NCI-H82 treated with DMSO at 0.1 percent for 48 hours (cell line): ENCODE measurements around the gene C1QTNF3.
"Not testable (repeated sequence)": the region's sequence is repeated elsewhere in the genome, so short reads cannot be mapped to it uniquely, and the experiment has no call there.

Source experiments
- DNase-seq: peaks from one replicate; lab custom pipeline; 2025; ENCODE audit not compliant: unreplicated experiment; lab: John Stamatoyannopoulos, UW

The C1QTNF3 gene

DNA sequence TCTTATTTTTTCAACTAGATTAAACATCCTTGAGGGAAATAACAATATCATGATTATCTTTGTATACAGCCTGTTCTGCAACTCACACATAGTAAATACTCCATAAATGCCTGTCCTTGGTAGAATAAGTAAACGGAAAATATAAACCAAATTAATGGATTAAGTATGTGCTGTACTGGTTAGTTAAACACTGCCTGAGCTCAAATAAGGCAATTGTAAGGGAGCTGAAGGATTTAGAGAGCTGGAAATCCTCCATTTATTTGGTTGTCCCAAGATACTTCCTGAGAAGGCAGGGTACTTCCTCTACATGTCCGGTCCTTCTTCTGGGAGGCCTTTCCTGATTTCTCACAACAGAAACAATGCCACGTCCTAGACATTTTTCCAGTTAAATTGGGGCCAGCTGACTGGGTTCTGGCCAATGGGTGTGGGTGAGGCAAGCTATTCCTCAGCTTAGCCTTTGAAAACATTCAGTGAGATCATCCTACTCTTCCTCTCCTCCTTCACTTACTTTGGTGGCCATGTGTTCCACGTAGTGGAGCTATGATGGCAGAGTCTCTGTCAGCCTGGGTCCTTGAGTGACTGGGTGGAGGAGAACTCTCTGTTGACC, 8.5 kb upstream of the C1QTNF3 start:
- DNase-seq = no peak

DNA sequence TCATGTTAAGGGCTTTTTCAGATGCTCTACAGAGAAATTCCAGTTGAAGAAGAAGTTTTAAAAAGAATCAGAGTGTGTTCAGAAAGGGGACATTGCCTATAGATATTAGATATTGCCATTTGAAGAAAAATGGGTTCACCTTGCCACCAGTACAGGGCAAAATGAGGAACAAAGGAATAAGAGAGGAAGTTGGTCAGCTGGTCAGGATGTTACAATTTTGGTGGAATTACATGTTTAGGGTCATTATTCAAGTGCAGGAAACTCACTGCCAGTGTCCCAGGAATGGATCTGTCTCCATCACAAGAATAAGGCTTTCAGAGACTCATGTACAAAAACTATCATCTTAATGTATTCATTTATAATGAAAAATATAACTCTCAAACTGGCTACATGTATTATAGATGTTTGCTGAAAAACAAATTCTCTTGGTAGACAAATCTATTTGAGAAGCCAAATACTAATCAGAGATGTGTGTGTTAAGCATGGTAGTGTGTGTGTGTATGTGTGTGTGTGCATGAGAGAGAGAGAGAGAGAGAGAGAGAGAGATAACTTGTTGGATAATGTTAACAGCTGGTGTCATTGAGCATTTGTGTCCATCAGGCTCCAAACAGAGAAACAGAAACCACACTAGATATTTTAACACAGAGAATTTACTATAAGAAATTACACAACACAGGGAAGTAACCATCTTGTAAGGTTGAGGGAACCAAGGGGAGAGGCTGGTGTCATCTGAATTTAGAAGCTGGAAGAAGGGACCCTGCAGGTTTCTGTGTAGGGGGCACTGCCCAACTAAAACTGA, 5.0 kb upstream of the C1QTNF3 start:
- no peak for DNase-seq

DNA sequence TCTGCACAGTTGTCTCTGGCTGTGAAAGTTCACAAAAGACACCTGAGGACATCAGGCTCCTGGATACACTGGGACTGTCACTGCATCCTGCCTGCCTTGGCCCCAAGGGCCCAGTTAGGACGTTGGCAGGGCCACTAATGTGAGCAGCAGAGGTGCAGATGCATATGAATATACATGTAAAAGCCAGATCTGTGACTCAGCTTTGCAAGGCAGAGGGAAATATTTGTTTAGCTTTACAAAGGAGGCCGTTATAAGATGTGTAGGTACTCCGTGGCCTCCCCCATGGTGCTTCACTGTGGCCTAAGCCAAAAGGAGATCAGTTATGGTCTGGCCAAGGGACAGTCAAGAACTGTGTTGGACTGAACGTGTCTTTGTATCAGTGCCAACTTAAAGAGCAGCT, 4.1 kb upstream of the C1QTNF3 start:
- DNase-seq = no peak

DNA sequence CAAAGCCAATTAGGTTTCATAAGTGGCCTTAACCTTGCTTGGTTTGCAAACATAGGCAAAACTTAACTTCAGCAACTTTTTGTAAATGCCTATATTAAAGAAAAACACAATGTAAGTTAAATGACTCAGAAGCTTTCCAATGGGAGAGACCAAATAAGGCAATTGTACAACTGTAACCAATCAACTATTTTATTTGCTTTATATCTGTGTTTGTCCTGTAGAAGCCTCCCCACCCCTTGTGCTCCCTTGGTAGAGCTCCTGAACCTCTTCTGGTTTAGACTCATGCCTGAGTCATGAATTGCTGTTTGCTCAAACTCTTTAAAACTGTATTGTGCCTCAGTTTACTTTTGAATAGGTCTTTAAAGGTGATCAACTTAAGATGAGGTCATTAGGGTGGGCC, 3.0 kb upstream of the C1QTNF3 start:
- DNase-seq = no peak

DNA sequence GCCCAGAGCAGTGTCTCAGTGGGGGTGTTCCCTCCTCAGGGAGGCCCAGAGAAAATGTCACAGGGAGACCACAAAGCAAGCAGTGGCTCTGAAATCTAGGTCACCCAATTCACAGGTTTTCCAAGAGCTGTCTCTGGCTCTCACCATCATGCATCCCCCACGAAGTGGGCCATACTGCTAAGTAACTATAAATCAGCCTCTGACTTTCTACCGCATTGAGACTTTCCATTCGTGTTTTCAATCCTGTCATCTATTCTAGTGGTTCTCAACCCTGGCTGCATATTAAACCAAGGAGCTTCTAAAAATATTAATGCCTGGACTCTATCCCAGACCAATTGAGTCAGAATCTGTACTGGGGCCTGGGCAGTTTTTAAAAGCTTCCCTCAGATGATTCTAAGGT, 2.0 kb upstream of the C1QTNF3 start:
- DNase-seq = no peak

DNA sequence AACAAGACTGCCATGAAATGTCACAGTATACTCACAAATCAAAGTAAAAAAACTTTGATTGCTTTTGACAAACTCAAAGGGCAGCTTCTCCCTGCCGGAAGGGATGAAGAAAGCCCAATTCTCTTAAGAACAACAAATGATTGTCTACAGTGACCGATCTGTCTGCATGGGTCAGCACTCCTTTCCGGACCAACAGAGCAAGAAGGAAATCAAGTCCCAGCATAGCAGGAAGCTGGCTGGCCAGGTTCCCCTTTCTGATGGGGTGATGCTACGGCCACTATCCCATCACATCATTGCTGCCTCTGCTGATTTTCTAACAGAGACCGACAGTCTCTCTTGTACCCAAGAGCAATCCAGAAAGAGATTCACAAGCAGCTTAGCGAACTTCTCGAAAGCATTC, 692 bp downstream of the C1QTNF3 start:
- DNase-seq = no peak

DNA sequence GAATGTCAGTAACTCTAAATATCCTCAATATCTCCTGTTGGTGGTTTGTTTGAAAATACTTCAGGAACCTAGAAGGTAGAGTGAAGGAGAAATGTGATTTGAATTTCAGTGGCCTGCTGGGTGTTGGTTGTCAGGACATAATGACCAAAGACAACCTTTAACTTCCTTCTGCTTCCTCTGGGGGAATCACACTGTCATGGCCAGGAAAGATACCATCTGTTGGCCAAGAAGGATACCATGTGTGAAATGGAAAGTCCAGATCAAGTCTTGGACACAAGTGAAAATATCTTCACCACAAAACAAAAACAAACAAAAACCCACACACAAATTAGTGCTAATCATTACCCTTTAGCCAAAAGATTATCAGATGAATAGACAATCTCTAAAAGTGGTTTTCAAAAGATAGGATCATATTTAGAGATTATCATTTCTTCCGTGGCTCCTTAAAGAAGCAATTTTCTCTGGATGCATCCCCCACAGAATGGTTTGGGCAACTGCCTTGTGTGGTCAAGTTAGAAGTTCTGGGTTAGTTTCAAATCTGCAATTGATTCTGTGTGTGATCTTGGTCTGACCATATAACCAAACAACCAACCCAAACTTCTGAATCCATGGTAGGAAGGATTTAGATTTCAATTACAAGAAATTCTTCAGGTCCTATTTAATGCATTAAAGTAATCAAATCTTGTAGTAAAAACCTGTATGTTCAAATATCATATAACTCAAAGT, 1.6 kb downstream of the C1QTNF3 start:
- no peak for DNase-seq

DNA sequence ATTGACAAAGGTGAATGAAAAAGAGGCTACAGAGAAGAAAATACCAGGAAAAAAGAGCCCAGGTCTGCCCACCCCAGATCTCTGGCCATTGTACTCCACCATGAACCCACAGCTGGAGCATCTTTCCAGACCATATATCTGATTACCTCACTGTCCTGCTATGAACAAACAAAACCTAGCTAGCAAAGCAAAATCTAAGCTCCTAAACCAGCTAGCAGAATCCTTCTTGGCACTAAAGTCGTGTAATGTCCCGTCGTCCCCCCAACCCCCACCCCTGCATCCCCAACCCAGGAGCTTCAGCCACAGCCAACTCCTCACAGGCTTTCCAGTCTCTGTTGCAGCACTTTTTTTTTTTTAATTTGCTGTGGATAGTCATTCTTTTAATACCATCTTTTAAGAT, 2.5 kb downstream of the C1QTNF3 start:
- no peak for DNase-seq

DNA sequence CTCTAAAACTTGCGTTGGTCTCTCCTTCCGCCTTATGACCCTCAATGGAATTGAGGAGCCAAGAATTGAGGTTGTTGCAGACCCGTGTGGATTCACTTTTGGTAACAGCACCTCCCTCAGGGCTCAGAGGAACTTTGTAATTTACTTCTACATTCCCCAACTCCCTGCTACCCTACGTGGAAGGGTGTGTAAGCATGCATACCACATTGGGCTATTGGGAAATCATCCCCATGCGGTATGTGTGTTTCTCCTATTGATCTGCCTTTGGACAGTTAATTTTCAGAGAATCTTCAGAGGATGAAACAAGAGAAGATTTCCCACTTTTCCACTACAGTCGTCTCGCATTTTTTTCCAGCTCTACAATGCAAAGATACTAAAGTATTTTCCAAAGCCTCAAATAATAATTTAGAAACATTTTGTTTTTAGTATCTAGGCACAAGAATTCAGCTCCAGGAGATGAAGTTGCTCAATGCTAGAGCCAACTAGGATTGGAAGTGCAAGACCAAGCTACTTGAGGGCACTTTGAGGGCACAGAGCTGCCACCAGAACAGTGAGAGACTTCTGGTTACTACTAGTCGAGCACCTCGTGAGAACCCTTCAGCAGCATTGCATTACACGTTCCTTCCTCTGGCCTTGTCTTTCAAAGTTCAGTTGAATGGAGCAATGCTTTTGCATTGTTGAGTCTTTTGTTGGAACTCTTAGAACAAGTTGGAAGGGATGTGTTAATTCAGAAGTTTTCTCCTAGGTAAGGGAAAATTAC, 3.4 kb downstream of the C1QTNF3 start:
- no peak for DNase-seq

DNA sequence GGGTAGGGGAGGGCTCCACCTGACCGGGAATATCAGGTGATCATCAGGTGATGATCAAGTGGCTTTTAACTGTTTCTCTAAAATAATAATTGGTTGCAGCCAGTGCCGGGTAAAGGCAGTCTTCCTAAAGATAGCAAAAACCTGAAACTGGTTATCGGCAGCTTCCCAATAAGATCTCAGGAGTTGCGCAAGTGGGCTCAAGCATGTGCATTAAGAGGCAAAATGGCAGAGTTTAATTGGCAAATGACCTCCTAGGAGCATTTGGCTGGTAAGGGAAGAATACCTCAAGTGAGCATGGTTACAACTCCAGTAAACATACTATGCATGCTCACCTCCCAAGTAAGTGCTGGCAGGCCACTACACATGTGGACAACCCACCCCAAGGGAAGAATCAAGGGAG, 4.2 kb downstream of the C1QTNF3 start:
- DNase-seq = no peak

DNA sequence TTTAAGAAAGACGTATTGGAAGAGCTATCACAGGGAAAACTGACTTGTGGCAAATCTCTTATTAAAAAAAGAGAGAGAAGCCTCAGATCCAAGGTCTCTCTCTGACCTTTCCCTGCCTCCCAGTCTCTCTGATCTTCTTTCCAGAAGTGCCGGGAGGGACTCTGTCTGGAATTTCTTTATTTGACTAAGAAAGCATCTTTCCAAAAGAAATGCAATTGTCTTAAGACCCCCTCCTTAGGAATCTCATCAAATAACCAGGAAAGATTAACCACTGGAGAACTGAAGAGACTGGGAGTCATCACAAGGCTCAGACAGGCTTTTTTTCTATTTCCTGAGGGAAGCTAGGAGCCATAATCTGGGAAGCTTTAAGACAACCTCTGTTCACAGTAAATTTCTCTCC, 4.6 kb downstream of the C1QTNF3 start:
- no peak for DNase-seq

DNA sequence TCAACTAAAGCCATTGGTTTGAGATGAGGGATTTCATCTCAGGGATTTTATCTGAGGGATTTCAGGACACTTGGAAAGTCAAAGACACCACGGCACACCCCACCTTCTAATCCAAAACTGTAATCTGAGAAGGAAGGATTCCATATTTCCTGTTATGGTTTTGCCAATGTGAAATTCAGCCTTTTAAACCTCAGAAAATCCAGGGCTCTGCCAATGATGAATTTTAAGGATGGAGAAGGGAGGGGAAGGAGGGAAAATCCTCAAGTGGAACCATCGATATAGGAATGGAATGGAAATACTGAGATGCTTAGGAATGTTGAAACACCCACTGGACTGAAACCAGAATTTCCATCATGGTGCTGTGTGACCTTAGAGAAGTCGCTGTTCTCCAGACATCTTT, 5.3 kb downstream of the C1QTNF3 start:
- no peak for DNase-seq

DNA sequence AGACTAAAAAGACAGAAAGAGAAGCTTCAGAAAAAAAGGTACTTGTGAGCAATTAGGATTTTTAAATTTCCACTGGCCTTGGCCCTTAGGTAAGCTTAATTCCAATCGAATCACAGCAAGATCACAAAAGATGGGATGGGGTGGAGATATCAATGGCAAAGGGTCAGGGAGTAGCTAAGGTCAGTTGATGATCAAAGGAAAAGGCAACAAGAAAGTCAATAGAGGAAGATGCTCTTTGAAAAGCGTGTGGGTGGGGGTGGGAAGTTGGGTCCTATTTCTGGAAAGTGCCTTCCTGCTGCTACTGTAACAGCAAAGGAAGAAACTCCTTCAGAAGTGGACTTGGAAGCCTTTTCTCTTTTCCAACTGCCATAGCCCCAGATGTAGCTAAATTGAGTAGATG, 7.3 kb downstream of the C1QTNF3 start:
- DNase-seq = no peak

DNA sequence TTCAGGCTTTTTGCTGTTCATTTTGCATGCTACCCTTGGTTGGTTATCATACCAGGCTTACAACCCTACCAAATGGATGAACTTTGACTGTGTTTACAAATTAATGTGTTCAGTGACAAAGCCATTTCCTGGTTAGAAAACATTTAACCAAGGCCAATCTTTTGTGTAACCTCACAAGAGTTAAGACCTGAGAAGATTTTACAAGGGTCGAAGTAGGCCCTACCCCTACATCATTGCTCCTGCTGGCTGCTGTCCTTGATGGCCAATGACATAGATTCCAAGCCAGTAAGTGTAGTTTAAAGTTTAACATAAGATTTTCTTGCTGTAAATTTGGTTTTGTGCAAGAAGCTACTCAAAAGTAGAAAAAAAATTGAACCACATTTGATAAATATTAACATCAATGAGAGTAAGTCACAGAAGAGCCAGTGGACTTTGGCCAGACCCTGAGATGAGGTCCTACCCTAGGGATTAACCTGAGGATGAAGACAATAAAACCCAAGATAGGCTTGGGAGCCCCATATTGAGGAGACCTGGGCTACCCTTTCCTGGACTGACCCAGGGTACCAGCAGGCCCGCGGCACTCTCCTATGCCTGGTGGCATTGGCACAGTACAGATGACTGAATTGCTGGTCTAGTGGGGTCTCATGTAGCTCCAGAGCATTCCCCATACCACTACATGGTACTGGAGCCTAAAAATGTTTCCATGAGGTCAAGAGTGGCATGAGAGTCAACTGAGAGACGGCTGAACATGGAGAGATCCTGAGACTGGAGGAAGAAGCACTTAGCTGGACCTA, 8.3 kb downstream of the C1QTNF3 start:
- no peak for DNase-seq

DNA sequence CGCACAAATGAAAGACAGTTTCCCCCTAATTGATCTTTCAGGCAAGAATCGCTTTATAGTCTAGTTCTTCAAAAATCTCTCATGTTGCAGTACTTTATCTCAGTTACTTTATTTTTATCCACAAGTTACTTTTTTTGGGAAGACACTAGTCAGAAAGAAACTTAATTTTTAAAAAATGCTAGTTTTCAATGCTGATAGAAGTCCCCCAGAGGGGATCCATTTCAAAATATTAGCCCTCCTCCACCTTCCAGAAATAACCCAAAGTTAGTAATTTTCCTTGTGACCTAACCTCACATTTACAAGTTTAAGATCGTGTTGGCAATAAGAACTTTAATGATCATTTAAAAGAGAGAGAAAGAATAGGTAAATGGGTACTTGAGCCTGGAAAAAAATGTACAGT, 11.0 kb downstream of the C1QTNF3 start:
- DNase-seq = no peak

DNA sequence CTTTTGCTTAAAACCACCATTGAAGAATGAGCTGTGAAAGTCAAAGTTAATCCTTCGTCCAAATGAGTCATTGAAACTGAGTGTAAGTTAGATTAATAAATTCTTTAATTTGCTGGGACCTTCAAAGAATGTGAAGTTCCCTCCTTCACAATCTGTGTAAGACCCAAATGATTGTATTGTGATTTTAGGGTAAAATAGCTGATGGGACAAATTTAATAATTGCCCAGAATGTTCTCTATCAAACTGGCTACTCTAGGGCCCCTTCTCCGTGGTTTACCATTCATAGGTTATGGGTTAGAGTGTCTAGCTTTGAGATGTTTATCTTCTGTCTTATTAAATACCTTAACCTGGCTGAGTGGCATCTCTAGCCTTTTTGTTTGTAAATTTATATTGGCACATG, 11.9 kb downstream of the C1QTNF3 start:
- no peak for DNase-seq

DNA sequence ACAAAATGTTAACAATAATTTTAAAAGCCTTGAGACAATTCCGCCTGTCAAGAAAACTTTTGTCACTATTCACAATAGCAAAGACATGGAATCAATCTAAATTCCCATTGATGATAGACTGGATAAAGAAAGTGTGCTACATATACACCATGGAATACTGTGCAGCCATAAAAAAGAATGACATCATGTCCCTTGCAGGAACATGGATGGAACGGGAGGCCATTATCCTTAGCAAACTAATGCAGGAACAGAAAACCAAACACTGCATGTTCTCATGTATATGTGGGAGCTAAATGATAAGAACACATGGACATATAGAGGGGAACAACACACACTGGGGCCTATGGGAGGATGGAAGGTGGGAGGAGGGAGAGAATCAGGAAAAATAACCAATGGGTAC, 12.4 kb downstream of the C1QTNF3 start:
- not testable (repeated sequence) for DNase-seq

DNA sequence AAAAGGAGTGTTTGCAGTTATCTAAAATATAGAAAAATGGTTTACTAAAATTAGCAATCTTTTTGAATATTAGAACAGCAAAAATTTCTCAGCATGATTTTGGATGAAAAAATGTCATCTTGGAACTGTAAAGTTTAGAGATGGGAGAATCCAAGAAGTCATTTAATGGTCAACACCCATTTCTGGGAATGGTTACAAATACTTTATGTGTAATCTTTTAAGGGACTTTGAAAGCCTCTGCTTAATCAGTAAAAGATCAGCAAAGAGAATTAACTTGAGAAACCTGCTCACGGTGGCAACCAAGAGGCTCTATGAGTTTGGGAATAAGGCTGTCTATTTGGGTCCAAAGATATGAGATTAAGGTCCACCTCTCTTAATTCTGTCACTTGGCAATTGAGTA, 13.0 kb downstream of the C1QTNF3 start:
- DNase-seq = no peak

DNA sequence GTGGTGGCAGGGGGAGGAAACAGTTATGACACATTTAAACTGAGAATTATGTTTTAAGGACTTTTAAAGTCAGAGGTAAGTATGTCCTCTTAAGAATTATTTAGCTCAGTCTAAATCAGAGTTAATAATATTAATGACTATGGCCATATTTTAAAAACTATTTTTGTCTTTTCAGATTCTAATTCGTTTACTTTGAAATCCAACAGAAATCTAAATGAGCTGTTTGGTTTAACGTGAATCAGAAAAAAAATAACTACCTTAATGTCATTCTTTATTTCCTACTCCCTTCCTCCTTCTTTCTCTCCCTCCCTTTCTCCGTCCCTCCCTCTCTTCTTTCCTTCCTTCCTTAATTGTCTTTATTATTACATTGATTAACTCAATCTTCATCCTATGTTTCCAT, 14.7 kb downstream of the C1QTNF3 start:
- no peak for DNase-seq

DNA sequence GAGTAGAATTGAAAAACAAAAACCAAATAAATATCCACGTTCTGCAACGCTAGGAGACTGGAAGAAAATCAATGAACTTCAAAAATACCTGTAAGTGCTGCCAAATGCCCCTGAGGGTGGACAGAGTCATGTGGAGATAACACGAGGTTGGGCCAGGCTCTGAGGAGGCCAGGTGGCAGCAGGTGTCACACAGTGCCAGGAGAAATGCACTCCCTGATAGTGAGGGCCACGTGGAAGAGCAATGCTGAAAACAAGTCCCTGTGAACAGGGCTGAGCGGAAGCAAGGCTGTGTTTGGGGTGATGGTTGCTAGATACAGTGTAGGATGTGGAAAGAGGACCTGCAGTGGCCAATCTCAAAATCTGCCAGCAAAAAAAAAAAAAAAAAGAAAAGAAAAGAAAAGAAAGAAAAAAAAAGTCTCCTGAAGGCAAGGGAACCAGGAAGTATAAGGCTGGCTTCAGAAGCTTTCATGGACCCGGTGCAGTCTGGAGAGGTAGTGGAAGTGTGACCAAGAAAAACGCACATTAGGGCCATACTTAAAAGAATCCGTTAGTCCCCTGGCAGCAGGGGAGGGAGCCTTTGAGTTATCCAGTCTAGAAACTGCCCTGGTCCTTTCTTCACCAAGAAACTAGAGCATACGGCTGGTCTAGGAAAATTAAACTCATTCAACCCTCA, 16.8 kb downstream of the C1QTNF3 start:
- DNase-seq = no peak
